B cell (primary cell): ENCODE data around the gene DTWD2.

Experiments
- EZH2 ChIP-seq: IDR thresholded peaks from 2 replicates; pipeline ENCODE4 v1.6.1; 2012; ENCODE audit warnings: borderline replicate concordance, low read depth, mild to moderate bottlenecking, moderate library complexity, low read length; ENCODE audit not compliant: insufficient read depth, poor library complexity, severe bottlenecking
- TF ChIP-seq, protein P1 (sequence below): fragments of 200-600 bp; IDR thresholded peaks from one replicate; pipeline ENCODE4 v1.8.0; 2022; ENCODE audit warnings: antibody characterized with exemption, mild to moderate bottlenecking

DNA sequence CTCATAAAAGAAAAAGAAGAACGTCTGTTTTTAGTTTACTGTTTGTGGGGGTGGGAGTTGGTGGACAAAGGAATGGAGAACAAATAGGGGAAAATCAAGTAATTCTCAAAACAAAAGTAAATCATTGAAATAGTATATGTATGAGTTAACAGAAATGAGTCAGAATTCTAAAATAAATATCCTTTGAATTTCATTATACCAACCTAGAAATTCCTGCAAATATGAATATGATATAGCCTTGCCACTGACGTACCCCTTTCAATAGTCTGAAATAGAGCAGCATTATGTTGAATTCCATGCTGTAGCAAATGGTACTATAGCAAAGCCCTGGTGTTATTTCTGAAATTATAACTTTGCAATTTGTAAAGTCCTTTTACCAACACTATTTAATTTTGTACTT lies 29.6 kb upstream of the DTWD2 start:
- TF ChIP-seq, protein P1, sequence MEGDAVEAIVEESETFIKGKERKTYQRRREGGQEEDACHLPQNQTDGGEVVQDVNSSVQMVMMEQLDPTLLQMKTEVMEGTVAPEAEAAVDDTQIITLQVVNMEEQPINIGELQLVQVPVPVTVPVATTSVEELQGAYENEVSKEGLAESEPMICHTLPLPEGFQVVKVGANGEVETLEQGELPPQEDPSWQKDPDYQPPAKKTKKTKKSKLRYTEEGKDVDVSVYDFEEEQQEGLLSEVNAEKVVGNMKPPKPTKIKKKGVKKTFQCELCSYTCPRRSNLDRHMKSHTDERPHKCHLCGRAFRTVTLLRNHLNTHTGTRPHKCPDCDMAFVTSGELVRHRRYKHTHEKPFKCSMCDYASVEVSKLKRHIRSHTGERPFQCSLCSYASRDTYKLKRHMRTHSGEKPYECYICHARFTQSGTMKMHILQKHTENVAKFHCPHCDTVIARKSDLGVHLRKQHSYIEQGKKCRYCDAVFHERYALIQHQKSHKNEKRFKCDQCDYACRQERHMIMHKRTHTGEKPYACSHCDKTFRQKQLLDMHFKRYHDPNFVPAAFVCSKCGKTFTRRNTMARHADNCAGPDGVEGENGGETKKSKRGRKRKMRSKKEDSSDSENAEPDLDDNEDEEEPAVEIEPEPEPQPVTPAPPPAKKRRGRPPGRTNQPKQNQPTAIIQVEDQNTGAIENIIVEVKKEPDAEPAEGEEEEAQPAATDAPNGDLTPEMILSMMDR = no peak
- TF ChIP-seq EZH2 = no peak
